Activated B cell treated with CpG ODN at 0.5 μM for 24 hours (primary cell): ENCODE data around the gene CA10. TPM values are rescaled to one million over a fixed set of nuclear protein-coding genes. Genes with fewer than 3 reads are reported as not detected.

Experiments
- ATAC-seq: fragments of 200-7000 bp; cut with Tn5 transposase; one replicate; pipeline ENCODE4 v1.10.0; 2021; ENCODE audit warnings: low read depth, mild to moderate bottlenecking, moderate library complexity
- CTCF ChIA-PET: fragments of 350-600 bp; sonication (Branson Sonifier 250); formaldehyde crosslinking; loops from one replicate; lab custom pipeline; 2021; ENCODE audit warnings: antibody characterized with exemption; lab: Charles Lee
- POLR2A ChIA-PET: fragments of 350-600 bp; sonication (Branson Sonifier 250); formaldehyde crosslinking; loops from one replicate; lab custom pipeline; 2021; ENCODE audit warnings: antibody characterized with exemption; lab: Charles Lee
- DNase-seq: peaks from one replicate; pipeline ENCODE4 v3.0.0; 2022
- H3K27ac Mint-ChIP-seq: one replicate; pipeline ENCODE4 v1.8.0; 2020; ENCODE audit warnings: mixed read lengths
- H3K27me3 Mint-ChIP-seq: one replicate; pipeline ENCODE4 v1.8.0; 2021; ENCODE audit warnings: mixed read lengths
- H3K36me3 Mint-ChIP-seq: one replicate; pipeline ENCODE4 v1.8.0; 2021; ENCODE audit warnings: low read depth, mixed read lengths
- H3K4me1 Mint-ChIP-seq: one replicate; pipeline ENCODE4 v1.8.0; 2021; ENCODE audit warnings: mixed read lengths
- H3K4me3 Mint-ChIP-seq: one replicate; pipeline ENCODE4 v1.8.0; 2020; ENCODE audit warnings: mild to moderate bottlenecking, mixed read lengths
- H3K9me3 Mint-ChIP-seq: one replicate; pipeline ENCODE4 v1.8.0; 2020; ENCODE audit warnings: mixed read lengths
- CTCF ChIP-seq: fragments of 200-600 bp; IDR thresholded peaks from one replicate; pipeline ENCODE4 v1.8.0; 2022; ENCODE audit warnings: antibody characterized with exemption, mild to moderate bottlenecking
- intact Hi-C: fragments of 100-400 bp; cut with micrococcal nuclease; formaldehyde crosslinking; loops from one replicate; pipeline ENCODE4 v1.15.1; 2024
- total RNA-seq: library from RNA; stranded (reverse); gene quantifications from 2 replicates; pipeline ENCODE4 v1.2.3, GENCODE V29; 2022

The CA10 gene
- total RNA-seq, 1 donor from 2014 or later, result not detected

DNA sequence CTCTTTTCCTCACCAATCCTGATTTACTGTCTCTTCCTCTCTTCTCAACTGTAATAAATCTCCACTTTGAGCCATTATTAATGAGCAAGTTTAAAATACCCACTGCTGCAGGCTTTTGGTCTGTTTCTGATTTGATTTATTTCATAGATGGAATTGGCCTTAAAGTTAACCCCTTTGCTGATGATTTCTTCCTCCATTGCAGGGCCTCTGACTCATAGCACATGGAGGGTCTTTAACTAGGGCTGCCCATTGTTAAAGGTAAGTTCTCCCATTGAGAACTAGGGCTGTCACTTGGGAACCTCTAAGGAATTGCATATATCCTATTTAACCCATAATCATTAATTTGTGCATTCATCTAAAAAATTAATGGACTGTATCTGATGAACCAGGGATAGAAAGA is 221.2 kb downstream of the CA10 start:
- Mint-ChIP-seq H3K27me3 (no peaks in the 10 kb centered on the region), H3K4me3 (no peak overlapping the region), H3K4me1 (no peaks in the 10 kb centered on the region), H3K27ac (no peak overlapping the region), H3K36me3 (no peaks in the 10 kb centered on the region), H3K9me3 (peaks cover 4% of the 10 kb centered on the region)
- intact Hi-C loops, result no loop called here
- ChIA-PET CTCF (no interaction called here), POLR2A (no interaction called here)
- ATAC-seq, result no peak
- no peak for TF ChIP-seq CTCF
- DNase-seq, result no peak

DNA sequence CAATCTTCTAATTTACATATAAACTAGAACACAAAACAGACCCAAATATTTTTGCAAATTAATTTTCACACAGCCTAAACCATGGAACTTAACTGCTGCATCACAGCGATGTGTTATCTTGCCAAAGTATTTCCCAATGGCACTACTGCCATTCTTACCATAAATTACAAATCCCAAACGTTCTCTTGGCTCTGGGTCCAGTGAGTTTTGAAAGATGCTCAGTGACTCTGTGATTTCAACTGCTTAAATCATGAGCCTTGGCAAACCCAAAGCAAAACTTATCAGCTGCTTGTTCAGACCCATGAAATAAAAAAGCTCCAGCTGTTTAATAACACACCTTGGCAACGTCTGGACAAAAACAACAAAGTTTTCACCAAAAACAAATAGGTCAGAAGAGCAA is 223.0 kb downstream of the CA10 start:
- Mint-ChIP-seq H3K36me3 (no peaks in the 10 kb centered on the region), H3K27me3 (no peaks in the 10 kb centered on the region), H3K27ac (no peak overlapping the region), H3K4me1 (no peaks in the 10 kb centered on the region), H3K4me3 (no peak overlapping the region), H3K9me3 (peaks cover 4% of the 10 kb centered on the region)
- no peak for DNase-seq
- ChIA-PET CTCF (no interaction called here), POLR2A (no interaction called here)
- no peak for ATAC-seq
- intact Hi-C loops, result no loop called here
- TF ChIP-seq CTCF, result no peak

DNA sequence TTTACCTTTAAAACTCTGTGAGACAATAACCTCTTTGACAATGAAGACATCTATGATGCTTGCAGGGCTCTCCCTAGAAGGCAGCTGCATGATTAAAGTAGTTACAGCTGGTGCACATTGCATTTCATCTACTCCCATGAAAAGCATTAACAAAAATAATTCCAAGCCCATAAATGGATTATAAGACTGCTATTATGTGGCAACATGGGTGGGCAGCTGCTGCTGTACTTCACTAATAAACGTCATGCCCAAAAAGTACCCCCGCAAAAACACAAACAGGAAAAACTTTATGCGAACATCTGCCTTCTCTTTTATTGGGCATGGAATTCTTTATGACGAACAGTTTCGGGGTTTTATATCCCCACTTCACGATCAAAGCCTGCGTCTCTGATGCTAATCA is 224.9 kb downstream of the CA10 start:
- no peak overlapping the region for H3K27ac Mint-ChIP-seq
- POLR2A ChIA-PET, result no interaction called here
- intact Hi-C loops, result no loop called here
- H3K36me3 Mint-ChIP-seq, result no peaks in the 10 kb centered on the region
- no peak for TF ChIP-seq CTCF
- no peaks in the 10 kb centered on the region for H3K27me3 Mint-ChIP-seq
- H3K4me1 Mint-ChIP-seq, result no peaks in the 10 kb centered on the region
- CTCF ChIA-PET, result no interaction called here
- no peak overlapping the region for H3K4me3 Mint-ChIP-seq
- DNase-seq (no peak), ATAC-seq (no peak)
- H3K9me3 Mint-ChIP-seq, result peaks cover 4% of the 10 kb centered on the region

DNA sequence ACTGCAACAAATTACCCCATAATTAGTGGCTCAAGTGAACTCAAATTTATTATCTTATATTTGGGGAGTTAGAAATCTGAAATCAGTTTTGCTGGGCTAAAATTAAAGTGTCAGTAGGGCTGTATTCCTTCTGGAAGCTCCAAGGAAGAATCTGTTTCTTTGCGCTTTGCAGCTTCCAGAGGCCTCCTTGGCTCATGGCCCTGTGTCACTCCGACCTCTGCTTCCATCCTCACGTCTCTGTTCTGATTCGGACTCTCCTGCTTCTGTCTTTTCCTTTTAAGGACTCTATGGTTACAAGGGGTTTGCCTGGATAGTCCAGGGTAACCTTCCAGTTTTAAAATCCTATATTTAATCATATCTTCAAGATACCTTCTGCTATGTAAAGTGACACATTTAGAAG is 232.1 kb downstream of the CA10 start:
- H3K4me1 Mint-ChIP-seq, result no peaks in the 10 kb centered on the region
- no peaks in the 10 kb centered on the region for H3K27me3 Mint-ChIP-seq
- H3K36me3 Mint-ChIP-seq, result no peaks in the 10 kb centered on the region
- no peak for DNase-seq
- H3K4me3 Mint-ChIP-seq, result no peak overlapping the region
- peaks cover 2% of the 10 kb centered on the region for H3K9me3 Mint-ChIP-seq
- ChIA-PET CTCF (no interaction called here), POLR2A (no interaction called here)
- intact Hi-C loops, result no loop called here
- no peak for TF ChIP-seq CTCF
- no peak overlapping the region for H3K27ac Mint-ChIP-seq
- ATAC-seq, result no peak

DNA sequence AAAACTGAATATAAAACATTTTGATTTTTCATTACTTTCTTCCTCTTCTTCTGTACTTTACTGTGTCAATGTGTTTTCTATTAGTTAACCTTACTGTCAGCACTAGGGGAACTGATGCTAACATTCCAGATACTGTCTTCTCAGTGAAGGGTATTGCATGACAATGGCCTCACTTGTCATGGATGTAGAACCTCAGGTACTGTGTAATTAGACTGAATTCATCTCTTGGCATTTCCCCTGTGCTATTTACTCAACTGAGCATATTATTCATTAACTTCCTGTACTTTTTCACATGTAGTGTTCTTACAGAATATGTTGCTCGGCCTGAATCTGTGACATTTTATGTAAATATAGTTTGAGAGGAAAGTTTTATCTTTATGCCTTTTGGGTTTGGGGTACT is 237.0 kb downstream of the CA10 start:
- Mint-ChIP-seq H3K9me3 (peaks cover 2% of the 10 kb centered on the region), H3K27me3 (no peaks in the 10 kb centered on the region), H3K36me3 (no peaks in the 10 kb centered on the region), H3K4me1 (no peaks in the 10 kb centered on the region), H3K4me3 (no peak overlapping the region), H3K27ac (no peak overlapping the region)
- intact Hi-C loops, result no loop called here
- no peak for DNase-seq
- TF ChIP-seq CTCF, result no peak
- ChIA-PET CTCF (no interaction called here), POLR2A (no interaction called here)
- ATAC-seq, result no peak
